HG03565 (cell line): Measurements from ENCODE around the gene AP3B1.

Experiments used
- ATAC-seq: cut with Tn5 transposase; IDR thresholded peaks from one replicate; pipeline ENCODE4 v1.9.1; 2021; ENCODE audit warnings: mild to moderate bottlenecking, moderate library complexity; ENCODE audit not compliant: unreplicated experiment

Gene AP3B1, protein sequence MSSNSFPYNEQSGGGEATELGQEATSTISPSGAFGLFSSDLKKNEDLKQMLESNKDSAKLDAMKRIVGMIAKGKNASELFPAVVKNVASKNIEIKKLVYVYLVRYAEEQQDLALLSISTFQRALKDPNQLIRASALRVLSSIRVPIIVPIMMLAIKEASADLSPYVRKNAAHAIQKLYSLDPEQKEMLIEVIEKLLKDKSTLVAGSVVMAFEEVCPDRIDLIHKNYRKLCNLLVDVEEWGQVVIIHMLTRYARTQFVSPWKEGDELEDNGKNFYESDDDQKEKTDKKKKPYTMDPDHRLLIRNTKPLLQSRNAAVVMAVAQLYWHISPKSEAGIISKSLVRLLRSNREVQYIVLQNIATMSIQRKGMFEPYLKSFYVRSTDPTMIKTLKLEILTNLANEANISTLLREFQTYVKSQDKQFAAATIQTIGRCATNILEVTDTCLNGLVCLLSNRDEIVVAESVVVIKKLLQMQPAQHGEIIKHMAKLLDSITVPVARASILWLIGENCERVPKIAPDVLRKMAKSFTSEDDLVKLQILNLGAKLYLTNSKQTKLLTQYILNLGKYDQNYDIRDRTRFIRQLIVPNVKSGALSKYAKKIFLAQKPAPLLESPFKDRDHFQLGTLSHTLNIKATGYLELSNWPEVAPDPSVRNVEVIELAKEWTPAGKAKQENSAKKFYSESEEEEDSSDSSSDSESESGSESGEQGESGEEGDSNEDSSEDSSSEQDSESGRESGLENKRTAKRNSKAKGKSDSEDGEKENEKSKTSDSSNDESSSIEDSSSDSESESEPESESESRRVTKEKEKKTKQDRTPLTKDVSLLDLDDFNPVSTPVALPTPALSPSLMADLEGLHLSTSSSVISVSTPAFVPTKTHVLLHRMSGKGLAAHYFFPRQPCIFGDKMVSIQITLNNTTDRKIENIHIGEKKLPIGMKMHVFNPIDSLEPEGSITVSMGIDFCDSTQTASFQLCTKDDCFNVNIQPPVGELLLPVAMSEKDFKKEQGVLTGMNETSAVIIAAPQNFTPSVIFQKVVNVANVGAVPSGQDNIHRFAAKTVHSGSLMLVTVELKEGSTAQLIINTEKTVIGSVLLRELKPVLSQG

DNA sequence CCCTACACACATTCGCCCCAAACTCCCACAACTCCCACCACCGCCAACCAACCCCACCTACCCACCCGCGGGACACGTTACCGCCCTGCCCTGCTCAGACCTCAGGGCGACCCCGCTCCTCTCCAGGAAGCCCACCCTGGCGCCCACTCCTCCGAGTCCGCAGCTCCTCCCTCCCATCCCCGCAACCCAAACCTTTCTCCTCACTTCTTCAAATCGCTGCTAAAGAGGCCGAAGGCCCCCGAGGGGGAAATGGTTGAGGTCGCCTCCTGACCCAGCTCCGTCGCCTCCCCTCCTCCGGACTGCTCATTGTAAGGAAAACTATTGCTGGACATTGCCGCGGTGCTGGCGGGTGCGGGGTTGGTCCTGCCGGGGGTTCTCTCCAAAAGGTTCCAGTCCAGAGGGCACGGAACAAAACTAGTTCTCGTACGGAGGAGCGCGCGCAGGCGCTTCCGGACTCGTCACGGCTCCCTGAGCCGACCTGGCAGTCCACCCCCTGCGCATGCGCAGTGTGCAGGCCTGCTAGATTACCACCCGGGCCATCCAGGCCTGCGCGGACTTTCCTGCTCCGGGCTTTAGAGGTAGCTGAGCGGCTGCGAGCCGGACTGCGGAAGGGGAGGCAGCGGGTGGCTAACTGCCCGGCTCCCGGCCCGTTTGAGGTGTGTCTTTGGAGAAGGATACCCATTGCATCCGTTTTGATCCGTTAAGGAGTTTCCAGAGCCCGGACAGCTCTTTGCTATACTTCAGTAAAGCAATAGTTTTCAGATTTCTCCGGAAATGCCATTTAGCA, at the start of gene AP3B1:
TSS of gene AP3B1 (minus strand) at position 451 of the 787 bp plus-strand sequence. CDS start at position 332, 119 bp downstream.
- ATAC-seq = peak; percentile 90

DNA sequence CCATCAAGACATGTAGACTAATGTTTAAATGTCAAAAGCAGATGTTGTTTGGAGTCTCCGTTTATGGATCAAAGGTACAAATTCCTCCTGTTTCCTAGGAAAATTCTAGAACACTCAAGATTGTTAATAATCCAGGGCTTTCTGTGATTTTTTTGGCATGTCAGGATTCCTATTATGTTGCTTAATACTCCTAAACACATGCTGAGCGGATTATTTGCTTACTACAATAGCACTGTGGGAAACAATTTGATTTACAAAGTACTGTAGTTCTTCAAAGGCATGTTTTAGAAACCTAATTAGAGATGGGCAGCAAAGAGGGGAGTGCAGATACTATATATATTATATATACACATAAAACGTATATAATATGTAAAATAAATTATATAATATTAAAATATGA, 46.9 kb upstream of the AP3B1 start:
- ATAC-seq = no peak

DNA sequence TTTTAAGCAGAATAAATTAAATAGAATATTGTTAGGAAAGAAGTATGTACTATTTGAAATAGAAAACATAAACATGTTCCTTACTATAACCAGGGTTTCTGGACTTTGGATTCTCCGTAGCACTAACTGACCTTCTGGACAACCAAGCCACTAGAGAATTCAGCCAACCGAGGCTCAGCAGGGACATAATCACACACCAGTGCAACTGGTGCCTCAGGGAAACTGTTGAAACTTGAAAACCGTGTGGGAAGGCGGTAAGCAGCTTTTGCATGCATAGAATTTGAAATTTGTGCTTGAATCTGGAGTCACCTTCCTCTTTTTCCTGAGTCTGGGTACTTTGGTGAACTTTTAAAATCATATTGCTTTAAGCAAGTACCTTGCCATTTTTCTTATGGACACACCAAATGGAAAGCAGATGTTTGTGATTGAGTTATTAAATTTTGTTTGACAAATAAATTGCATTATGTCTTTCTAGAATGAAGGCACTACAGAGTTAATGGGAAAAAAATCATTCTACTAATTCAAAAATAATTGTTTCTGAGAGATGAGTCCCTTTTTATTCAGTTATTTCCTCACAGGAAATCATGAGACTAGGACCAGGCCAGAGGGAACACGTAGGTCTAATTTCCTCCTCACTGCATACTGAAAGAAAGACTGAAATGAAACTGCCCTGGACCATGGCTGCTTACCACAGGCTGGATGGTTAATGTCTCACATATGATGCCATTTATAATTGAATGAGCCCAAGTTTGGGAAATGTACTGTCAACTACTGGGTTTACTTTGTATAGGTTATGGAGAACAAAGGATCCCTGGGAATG, 45.3 kb upstream of the AP3B1 start:
- ATAC-seq = no peak

DNA sequence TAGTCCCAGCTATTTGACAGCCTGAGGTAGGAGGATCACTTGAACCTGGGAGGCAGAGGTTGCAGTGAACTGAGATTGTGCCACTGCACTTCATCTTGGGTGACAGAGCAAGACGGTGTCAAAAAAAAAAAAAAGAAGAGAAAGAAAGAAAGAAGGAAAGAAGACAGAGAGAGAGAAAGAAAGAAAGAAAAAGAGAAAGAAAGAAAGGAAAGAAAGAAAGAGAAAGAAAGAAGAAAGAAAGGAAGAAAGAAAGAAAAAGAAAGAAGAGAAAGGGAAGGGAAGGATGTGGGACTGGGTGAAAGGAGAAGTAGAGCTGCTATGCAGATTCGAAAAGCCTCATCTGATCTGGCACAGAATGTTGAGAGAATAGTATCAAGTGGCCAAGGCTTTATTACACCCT, 42.2 kb upstream of the AP3B1 start:
- no peak for ATAC-seq

DNA sequence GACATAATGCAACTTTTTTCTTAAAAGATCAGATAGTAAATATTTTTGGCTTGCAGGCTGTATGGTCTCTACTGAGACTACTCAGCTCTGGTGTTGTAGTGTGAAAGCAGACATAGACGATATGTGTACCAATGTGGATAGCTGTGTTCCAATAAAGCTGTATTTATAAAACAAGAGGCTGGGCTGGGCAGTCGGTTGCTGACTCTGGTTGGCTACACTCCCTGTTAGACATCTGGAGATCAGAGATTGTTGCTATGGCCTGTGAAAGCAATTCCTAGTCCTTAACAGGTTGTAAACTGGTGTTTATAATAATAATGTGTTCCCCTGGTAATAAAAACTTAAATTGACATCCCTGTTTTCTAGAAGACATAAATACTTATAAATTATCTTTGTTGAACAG, 41.5 kb upstream of the AP3B1 start:
- no peak for ATAC-seq

DNA sequence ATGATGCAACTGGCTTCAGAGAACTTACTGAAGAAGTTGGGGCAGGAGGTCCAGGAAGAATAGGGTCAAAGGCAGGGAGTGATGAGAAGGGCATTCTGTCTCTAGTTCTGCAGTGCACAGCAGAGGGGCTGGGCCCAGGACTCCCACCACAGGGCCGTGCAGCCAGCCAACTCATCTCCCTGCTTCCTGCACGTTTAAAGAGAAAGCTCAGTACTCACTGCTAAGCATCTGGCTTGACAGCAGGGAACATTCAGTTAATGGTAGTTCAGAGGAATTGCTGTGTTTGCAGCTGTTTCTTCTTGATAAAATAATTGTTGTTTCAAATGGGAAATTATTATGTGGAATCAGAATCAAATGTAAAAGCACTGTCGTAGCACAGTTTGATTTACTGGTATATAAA, 40.3 kb upstream of the AP3B1 start:
- no peak for ATAC-seq

DNA sequence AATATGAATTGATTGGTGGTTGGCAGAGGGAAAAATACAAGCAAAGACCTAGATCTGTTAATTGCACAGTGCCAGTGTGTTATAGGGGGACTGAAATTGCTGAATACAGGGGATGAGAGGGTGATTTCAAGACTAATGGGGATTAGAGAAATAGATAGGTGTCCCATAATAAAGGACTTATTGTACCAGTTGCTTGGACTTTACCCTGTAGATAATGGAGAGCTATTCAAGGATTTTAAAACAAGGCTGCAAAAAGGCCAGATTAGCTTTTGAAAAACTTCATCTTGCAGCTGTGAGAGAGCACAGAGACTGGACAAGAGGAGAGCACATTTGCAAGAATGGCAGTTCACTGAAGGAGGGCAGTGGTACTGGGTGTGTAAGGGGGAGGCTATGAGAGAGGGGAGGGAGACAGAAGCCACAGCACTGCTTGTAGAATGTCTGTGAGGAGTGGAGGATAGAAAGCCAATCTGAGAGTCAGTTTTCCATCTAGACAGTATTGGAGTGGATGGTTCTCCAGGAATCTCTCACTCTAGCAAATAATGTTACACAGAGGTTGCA, 37.1 kb upstream of the AP3B1 start:
- ATAC-seq = no peak

DNA sequence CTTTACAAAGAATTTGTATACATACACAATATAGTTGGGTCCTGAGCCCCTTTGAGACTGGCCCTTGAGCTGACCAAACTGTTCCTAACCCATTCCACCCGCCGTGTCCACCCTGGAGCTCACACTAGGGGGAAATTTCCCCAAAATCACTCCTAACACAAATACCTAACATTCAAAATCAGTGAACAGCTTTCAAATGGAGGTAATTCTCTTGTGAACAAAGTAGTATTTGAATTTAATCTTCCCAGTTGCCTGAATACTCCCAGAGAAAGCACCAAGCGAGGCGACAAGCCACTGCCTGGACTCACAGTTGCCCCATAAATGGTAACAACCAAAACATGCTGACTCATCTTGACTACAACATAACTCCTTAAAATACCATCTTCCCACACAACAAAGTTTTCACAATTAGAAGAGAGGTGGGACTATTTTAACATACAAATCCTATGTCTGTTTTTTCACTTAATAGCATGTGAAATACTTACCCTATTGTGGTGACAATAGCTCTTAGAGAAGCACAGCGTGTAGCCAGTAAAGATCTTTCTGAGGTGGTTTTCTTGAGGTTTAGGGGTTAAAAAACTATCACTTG, 34.2 kb upstream of the AP3B1 start:
- ATAC-seq = no peak

DNA sequence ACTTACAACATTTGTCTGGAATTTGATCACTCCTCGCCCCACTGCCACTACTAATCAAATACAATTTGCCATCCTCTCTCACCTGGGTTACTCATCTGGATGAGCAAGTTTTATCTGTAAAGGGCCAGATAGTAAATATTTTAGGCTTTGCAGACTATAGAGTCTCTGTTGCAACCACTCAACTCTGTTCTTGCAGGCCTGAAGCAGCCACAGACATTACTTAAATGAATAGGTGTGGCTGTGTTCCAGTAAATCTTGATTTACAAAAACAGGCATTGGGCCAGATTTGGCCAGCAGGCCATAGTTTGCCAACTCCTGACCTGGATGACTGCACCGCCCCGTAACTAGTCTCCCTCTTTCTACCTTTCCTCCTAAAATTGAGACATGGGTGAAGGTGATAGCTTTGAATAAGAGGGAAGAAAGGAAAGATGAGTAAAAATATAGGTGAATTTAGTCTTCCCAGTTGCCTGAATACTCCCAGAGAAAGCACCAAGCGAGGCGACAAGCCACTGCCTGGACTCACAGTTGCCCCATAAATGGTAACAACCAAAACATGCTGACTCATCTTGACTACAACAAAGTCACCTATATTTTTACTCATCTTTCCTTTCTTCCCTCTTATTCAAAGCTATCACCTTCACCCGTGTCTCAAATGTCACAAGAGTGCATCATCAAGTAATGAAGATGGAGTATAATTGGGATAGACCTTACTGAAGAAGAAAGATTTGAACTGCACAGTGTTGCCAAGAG, 33.4 kb upstream of the AP3B1 start:
- ATAC-seq = no peak

DNA sequence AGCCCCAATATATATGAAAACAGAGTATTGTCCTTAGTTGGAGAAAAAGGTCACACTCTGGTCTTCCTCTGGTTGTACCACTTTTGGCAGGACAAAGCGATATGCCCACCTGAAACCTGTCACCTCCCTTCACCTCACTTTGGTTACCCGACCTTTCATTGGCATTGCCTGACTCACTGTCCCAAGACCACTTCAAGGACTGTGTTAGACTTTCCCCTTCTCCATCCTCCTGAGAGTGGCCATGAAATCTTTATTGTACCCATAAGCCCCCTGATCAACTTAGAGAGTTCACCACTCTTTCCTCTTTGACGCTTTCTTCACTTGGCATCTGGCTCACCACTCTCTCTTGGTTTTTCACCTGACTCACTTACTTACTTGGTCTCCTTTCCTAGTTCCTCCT, 32.4 kb upstream of the AP3B1 start:
- ATAC-seq = no peak

DNA sequence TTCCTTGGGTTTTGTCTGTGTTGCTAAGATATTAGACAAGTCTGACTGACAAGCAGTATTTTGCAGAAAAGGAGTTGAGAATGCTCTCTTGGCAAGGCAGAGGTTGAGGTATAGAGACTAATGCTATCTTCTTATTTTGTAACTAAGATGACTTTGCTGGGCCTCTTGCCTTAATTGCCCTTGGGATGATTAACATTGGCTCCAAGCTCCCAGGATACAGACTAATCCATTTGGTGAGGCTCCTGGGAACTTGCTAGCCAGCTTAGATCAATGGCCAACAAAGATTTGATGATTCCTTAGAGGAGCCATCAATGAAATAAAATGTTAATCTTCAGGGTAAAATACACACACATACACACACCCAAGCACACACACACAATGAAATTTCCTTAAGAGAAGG, 28.7 kb upstream of the AP3B1 start:
- ATAC-seq = no peak

DNA sequence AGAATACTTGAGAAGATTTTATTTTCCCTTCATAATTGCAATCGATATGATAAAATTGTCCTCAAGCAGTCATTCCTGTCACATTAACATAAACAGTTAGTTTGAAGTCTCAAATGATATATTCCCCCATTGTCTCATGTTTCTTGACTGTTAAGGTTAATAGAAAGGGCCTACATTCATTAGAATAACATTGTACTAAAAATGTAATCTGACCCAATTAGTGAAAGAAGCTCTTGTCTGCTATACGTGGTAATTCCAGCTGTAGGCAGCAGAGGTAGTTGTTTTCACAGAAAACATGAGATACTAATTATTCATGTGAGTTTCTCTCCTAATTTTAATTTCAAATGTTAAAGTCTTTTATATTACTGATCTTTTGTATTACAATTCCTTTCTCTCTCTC, 25.9 kb upstream of the AP3B1 start:
- no peak for ATAC-seq

DNA sequence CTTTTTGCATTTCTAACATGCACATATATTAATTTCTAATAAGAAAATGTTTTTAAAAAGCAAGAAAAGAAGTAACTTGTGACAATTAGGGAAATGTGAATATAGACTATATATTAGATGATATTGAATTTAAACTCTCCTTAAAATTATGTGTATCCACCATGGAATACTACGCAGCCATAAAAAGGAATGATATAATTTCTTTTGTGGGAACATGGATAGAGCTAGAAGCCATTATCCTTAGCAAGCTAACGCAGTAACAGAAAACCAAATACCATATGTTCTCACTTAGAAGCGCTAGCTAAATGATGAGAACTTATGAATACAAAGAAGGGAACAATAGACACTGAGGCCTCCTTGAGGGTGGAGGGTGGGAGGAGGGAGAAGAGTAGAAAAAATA, 23.8 kb upstream of the AP3B1 start:
- no peak for ATAC-seq

DNA sequence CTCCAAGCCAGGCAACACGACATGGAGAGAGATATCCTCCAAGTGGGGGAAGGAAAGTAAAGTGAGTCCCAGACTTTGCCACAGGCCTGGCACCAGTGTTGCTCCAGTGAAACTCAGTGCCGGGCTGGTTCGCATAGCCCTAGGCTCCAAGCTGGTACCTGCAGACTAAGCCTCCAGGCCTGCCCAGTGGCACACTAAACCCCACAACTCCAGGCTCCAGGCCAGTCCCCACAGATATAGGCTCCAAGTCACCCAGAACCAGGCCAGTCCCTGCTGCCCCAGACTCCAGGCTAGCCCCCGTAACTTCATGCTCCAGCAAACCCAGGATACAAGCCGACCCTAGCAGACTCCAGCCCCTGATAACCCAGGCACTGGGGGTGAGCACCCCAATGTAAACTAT, 23.0 kb upstream of the AP3B1 start:
- no peak for ATAC-seq

DNA sequence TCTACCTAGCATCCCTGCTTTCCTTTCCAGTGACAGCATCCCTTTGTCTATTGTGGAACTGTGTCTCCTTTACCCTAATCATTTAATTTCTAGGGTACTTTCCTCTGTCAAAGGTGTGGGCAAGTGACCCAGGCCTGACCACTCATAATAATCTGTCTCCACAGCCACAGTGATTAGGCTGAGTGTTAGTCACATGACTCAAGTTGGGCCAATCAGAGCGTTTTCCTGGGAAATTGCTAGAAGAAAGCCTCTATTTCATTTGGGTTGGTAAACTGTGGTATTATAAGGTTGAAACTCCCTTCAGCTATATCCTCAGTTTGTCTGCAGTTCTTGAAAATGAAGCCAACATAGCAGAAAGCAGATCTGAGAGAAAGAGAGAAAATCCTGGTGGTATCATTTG, 14.2 kb upstream of the AP3B1 start:
- no peak for ATAC-seq

DNA sequence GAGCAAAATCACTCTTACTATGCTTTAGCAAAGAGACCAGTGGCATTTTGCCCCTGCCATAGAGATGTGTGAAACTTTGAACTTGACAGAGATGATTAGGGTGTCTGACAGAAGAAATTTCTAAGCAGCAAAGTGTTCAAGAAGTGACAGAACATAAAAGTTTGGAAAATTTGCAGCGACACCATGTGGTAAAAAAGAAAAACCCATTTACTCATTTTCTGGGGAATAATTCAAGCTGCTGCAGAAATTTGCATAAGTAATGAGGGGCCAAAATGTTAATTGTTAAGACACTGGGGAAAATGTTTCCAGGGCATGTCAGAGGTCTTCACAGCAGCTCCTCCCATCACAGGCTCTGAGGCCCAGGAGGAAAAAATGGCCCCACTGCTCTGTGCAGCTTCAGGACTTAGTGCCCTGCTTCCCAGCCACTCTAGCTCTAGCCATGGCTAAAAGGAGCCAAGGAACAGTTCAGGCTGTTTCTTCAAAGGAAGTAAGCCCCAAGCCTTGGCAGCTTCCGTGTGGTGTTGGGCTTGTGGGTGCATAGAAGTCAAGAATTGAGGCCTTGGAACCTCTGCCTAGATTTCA, 6.1 kb upstream of the AP3B1 start:
- ATAC-seq = no peak

DNA sequence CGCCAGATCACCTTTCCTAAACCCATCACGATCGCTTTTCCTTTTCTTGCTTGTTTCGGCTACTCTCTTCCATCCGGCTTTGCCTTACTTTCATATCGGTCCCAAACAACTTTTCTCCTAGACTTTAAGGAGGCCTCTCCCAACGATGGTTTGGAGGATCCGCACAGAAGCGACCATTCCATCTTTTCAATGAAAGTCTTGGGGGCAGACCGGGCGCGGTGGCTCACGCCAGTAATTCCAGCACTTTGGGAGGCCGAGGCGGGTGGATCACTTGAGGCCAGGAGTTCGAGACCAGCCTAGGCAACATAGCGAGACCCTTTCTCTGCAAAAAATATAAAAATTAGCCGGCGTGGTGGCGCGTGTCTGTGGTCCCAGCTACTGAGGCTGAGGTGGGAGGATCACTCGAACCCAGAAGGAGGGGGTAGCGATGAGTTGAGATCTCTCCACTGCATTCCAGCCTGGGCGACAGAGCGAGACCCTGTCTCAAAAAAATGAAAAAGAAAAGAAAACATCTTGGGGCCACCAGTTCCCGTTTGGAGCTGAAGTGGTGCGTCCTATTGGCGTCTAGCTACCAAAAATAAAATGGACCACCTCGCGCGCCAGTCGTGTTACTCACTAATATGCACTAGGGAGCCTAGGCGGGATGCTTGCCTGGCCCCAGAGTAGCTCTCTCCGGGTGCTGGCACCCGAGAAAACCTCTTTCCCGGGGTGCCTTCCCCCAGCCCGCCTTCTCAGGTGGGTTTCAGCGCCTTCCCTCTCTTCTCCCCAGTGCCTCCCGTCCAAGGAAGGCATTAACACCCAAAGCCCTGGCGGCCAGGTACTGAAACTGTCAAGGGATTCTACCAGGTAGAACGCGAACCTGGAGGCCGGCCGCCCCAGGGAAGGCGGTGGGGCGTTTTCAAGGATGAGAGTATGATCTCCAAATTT, 800 bp upstream of the AP3B1 start:
- peak; percentile 1 for ATAC-seq
